Activated CD8-positive, alpha-beta T cell treated with anti-CD3 and anti-CD28 coated beads for 36 hours (primary cell): ENCODE results near the gene PSRC1. TPM values are rescaled to one million over a fixed set of nuclear protein-coding genes. Genes with fewer than 3 reads are reported as not detected.

ENCODE experiments used
- ATAC-seq: fragments of 200-7000 bp; cut with Tn5 transposase; one replicate; pipeline ENCODE4 v1.10.0; 2021; ENCODE audit warnings: mild to moderate bottlenecking, moderate library complexity
- CTCF ChIA-PET: fragments of 350-600 bp; sonication (Branson Sonifier 250); formaldehyde crosslinking; loops from one replicate; lab custom pipeline; 2021; ENCODE audit warnings: antibody characterized with exemption; lab: Charles Lee
- POLR2A ChIA-PET: fragments of 350-600 bp; sonication (Branson Sonifier 250); formaldehyde crosslinking; loops from one replicate; lab custom pipeline; 2021; ENCODE audit warnings: antibody characterized with exemption; lab: Charles Lee
- DNase-seq: peaks from one replicate; pipeline ENCODE4 v3.0.0-alpha.2; 2020
- H3K27ac Mint-ChIP-seq: one replicate; pipeline ENCODE4 v1.8.0; 2021; ENCODE audit warnings: mild to moderate bottlenecking, mixed read lengths
- H3K27me3 Mint-ChIP-seq: one replicate; pipeline ENCODE4 v1.8.0; 2021; ENCODE audit warnings: mixed read lengths
- H3K36me3 Mint-ChIP-seq: one replicate; pipeline ENCODE4 v1.8.0; 2021; ENCODE audit warnings: low read depth, mixed read lengths
- H3K4me1 Mint-ChIP-seq: one replicate; pipeline ENCODE4 v1.8.0; 2021; ENCODE audit warnings: low read depth, mixed read lengths
- H3K4me3 Mint-ChIP-seq: one replicate; pipeline ENCODE4 v1.8.0; 2021; ENCODE audit warnings: mild to moderate bottlenecking, moderate library complexity, mixed read lengths
- H3K9me3 Mint-ChIP-seq: one replicate; pipeline ENCODE4 v1.8.0; 2021; ENCODE audit warnings: mixed read lengths
- intact Hi-C: fragments of 100-400 bp; cut with micrococcal nuclease; formaldehyde crosslinking; loops from one replicate; pipeline ENCODE4 v1.10.0; 2022
- total RNA-seq, 2 experiments: library from RNA; stranded (reverse); gene quantifications; one replicate each; pipeline ENCODE4 v1.2.3, GENCODE V29; 2021
- TF ChIP-seq, protein P1 (sequence below): fragments of 200-600 bp; IDR thresholded peaks from one replicate; pipeline ENCODE4 v1.8.0; 2022; ENCODE audit warnings: antibody characterized with exemption, mild to moderate bottlenecking

The PSRC1 gene
- total RNA-seq, 2 experiments from 2014 or later, result 12.9 to 14.0 TPM

GRCh38 chr1:109242387-109242786 is 40.6 kb downstream of the PSRC1 start:
- H3K27ac Mint-ChIP-seq, result no peak overlapping the region
- ChIA-PET CTCF (no interaction called here), POLR2A (interaction anchor here (1.1 to 1.3 kb wide), 2 partner anchors 43 to 106 kb away, joined by 3 read pairs; no protein-coding TSS in a partner anchor)
- DNase-seq (no peak), ATAC-seq (no peak)
- no peaks in the 10 kb centered on the region for H3K9me3 Mint-ChIP-seq
- H3K36me3 Mint-ChIP-seq, result peaks cover 3% of the 10 kb centered on the region
- peaks cover 3% of the 10 kb centered on the region for H3K27me3 Mint-ChIP-seq
- TF ChIP-seq, protein P1, sequence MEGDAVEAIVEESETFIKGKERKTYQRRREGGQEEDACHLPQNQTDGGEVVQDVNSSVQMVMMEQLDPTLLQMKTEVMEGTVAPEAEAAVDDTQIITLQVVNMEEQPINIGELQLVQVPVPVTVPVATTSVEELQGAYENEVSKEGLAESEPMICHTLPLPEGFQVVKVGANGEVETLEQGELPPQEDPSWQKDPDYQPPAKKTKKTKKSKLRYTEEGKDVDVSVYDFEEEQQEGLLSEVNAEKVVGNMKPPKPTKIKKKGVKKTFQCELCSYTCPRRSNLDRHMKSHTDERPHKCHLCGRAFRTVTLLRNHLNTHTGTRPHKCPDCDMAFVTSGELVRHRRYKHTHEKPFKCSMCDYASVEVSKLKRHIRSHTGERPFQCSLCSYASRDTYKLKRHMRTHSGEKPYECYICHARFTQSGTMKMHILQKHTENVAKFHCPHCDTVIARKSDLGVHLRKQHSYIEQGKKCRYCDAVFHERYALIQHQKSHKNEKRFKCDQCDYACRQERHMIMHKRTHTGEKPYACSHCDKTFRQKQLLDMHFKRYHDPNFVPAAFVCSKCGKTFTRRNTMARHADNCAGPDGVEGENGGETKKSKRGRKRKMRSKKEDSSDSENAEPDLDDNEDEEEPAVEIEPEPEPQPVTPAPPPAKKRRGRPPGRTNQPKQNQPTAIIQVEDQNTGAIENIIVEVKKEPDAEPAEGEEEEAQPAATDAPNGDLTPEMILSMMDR, result no peak
- no peak overlapping the region for H3K4me3 Mint-ChIP-seq
- intact Hi-C loops, result no loop called here
- H3K4me1 Mint-ChIP-seq, result peaks cover 11% of the 10 kb centered on the region

DNA sequence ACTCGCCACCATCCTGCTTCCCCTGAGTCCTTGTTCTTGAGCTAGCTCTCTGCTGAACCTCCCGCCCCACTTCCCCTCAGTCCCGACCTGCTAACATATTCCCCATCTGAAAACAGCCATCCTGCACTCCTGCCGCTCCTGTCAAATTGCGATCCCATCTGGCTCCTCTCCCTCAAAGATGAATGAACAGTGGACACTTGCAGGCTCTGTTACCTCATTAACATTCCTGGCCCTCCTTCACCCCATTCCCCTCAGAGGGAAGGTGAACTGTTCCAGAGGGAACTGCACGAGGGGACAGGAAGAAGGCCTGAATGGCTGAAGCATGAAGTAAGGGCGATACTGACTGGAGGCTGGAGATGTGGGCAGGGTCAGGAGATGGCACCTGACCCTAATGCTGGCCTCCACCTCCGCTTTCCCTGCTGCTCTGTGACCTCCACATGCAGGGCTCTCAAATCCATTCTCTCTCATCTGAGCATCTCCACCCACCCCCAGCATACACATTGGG is 41.1 kb downstream of the PSRC1 start:
- H3K27ac Mint-ChIP-seq, result no peak overlapping the region
- POLR2A ChIA-PET, result interaction anchor here (0.6 to 1.7 kb wide), 5 partner anchors 38 to 155 kb away, joined by 3 to 5 read pairs (median 3); partner anchors contain the start of gene SORT1
- DNase-seq, result no peak
- CTCF ChIA-PET, result interaction anchor here (1.1 to 4.6 kb wide), 2 partner anchors 17 to 157 kb away, joined by 4 to 30 read pairs; partner anchors contain the start of gene SORT1
- peaks cover 11% of the 10 kb centered on the region for H3K4me1 Mint-ChIP-seq
- no peak for ATAC-seq
- H3K27me3 Mint-ChIP-seq, result peaks cover 3% of the 10 kb centered on the region
- no peaks in the 10 kb centered on the region for H3K9me3 Mint-ChIP-seq
- TF ChIP-seq, protein P1, result no peak
- H3K36me3 Mint-ChIP-seq, result peaks cover 7% of the 10 kb centered on the region
- no peak overlapping the region for H3K4me3 Mint-ChIP-seq
- intact Hi-C loops, result no loop called here

DNA sequence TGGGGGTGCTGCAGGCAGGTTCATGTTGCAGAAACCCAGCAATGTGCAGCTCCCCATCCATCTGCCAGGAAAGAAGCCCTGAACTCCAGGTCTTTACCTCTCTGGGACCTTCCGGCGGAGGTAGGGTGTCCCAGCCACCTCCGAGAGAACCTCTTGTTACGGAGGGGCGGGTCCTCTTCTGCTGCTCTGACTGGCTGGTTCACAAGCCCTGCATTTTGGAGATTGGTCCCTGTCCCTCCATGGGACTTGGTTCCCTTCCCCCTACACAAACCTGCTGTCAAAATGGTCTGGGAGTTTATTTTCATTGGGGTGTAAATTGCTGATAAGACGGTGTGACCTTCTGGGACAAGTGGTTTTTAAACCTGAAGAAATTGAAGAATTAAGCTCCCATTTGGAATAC is 41.6 kb downstream of the PSRC1 start:
- ATAC-seq (no peak), DNase-seq (no peak)
- peaks cover 3% of the 10 kb centered on the region for H3K27me3 Mint-ChIP-seq
- H3K4me3 Mint-ChIP-seq, result no peak overlapping the region
- intact Hi-C loops, result no loop called here
- H3K27ac Mint-ChIP-seq, result no peak overlapping the region
- CTCF ChIA-PET, result interaction anchor here (0.7 to 4.6 kb wide), 4 partner anchors 10 to 158 kb away, joined by 3 to 30 read pairs (median 4); partner anchors contain the start of gene SORT1
- peaks cover 7% of the 10 kb centered on the region for H3K36me3 Mint-ChIP-seq
- TF ChIP-seq, protein P1, result no peak
- H3K9me3 Mint-ChIP-seq, result no peaks in the 10 kb centered on the region
- peaks cover 11% of the 10 kb centered on the region for H3K4me1 Mint-ChIP-seq
- POLR2A ChIA-PET, result interaction anchor here (0.6 to 1.7 kb wide), 4 partner anchors 38 to 156 kb away, joined by 3 to 5 read pairs (median 3); partner anchors contain the start of gene SORT1

GRCh38 chr1:109240158-109241152 is 42.5 kb downstream of the PSRC1 start:
- H3K4me1 Mint-ChIP-seq, result peaks cover 11% of the 10 kb centered on the region
- TF ChIP-seq, protein P1, result no peak
- H3K27ac Mint-ChIP-seq, result no peak overlapping the region
- ATAC-seq (peak; percentile 25), DNase-seq (no peak)
- POLR2A ChIA-PET, result interaction anchor here (1.0 to 2.8 kb wide), 5 partner anchors 13 to 157 kb away, joined by 3 to 18 read pairs (median 5); partner anchors contain the start of genes SARS1 and SORT1
- H3K27me3 Mint-ChIP-seq, result peaks cover 3% of the 10 kb centered on the region
- intact Hi-C loops, result no loop called here
- no peaks in the 10 kb centered on the region for H3K9me3 Mint-ChIP-seq
- CTCF ChIA-PET, result interaction anchor here (0.6 to 4.6 kb wide), 9 partner anchors 9 to 159 kb away, joined by 3 to 30 read pairs (median 3); partner anchors contain the start of genes PSRC1 and SORT1
- H3K4me3 Mint-ChIP-seq, result no peak overlapping the region
- H3K36me3 Mint-ChIP-seq, result peaks cover 15% of the 10 kb centered on the region
